K562 (cell line): ENCODE measurements around the gene TUBA8.

ENCODE experiments used
- JUN ChIP-seq, 2 experiments: sonication (generic) in 1 of 2; formaldehyde crosslinking in 1 of 2; IDR thresholded peaks; 2 replicates each; pipeline versions ENCODE4 v1.6.1 to v1.8.0; 2012 to 2022; ENCODE audit warnings: borderline replicate concordance in 2 of 2, mild to moderate bottlenecking in 2 of 2, improper control_type of control experiment in 1 of 2, low read depth in 1 of 2, low read length in 1 of 2, missing genetic modification reagents in 1 of 2
- NFRKB ChIP-seq: fragments of 450-650 bp; IDR thresholded peaks from 2 replicates; pipeline ENCODE4 v1.6.1; 2016; ENCODE audit warnings: low read depth
- POU5F1 ChIP-seq: fragments of 150-350 bp; IDR thresholded peaks from 2 replicates; pipeline ENCODE4 v1.6.1; 2014; ENCODE audit warnings: borderline replicate concordance, low read length, low read depth, mild to moderate bottlenecking; ENCODE audit not compliant: partially characterized antibody
- TBP ChIP-seq: optimal IDR thresholded peaks from 2 replicates; pipeline ENCODE3; 2011; ENCODE audit warnings: low read depth, low read length, improper control_type of control experiment
- ZNF586 ChIP-seq: fragments of 450-650 bp; formaldehyde crosslinking; conservative IDR thresholded peaks from 2 replicates; pipeline ENCODE4 v1.4.0; 2020; ENCODE audit warnings: mild to moderate bottlenecking, moderate library complexity
- TF ChIP-seq, protein P1 (sequence below): fragments of 250-450 bp; sonication (Bioruptor Pico); IDR thresholded peaks from 2 replicates; pipeline ENCODE4 v1.5.0; 2022; ENCODE audit warnings: mild to moderate bottlenecking

DNA sequence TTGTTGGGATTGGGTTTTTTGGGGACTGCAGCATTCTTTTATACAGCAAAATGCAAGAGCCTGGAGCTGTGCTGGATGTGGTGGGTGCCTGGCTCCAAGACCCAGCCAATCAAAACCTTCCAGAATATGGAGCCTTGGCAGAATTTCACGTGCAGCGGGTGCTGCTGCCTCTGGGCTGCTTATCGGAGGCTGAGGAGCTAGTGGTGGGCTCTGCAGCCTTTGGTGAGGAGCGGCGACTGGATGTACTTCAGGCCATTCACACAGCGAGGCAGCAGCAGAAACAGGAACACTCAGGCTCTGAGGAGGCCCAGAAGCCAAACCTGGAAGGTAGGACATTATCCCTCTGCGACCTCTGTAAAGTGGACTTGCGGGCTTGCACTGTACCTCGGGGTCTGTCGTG is 27.2 kb upstream of the TUBA8 start:
- TF ChIP-seq, protein P1, sequence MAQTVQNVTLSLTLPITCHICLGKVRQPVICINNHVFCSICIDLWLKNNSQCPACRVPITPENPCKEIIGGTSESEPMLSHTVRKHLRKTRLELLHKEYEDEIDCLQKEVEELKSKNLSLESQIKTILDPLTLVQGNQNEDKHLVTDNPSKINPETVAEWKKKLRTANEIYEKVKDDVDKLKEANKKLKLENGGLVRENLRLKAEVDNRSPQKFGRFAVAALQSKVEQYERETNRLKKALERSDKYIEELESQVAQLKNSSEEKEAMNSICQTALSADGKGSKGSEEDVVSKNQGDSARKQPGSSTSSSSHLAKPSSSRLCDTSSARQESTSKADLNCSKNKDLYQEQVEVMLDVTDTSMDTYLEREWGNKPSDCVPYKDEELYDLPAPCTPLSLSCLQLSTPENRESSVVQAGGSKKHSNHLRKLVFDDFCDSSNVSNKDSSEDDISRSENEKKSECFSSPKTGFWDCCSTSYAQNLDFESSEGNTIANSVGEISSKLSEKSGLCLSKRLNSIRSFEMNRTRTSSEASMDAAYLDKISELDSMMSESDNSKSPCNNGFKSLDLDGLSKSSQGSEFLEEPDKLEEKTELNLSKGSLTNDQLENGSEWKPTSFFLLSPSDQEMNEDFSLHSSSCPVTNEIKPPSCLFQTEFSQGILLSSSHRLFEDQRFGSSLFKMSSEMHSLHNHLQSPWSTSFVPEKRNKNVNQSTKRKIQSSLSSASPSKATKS (CRISPR knock-in tag), result no peak
- no peak for TF ChIP-seq NFRKB
- TF ChIP-seq ZNF586, result no peak
- no peak for TF ChIP-seq JUN (IDR thresholded peaks at IDR 0.05; ENCODE audit: borderline replicate concordance, low read depth, low read length)
- TF ChIP-seq JUN (CRISPR knock-in tag; IDR thresholded peaks at IDR 0.05; ENCODE audit: borderline replicate concordance), result no peak
- no peak for TF ChIP-seq TBP
- no peak for TF ChIP-seq POU5F1
